HG02610 (cell line): ENCODE measurements around the gene FBLN5.
"Not testable (repeated sequence)": the region's sequence is repeated elsewhere in the genome, so short reads cannot be mapped to it uniquely, and the experiment has no call there.

Source experiments
- ATAC-seq: cut with Tn5 transposase; IDR thresholded peaks from one replicate; pipeline ENCODE4 v1.9.1; 2021; ENCODE audit warnings: mild to moderate bottlenecking, moderate library complexity; ENCODE audit not compliant: unreplicated experiment

The FBLN5 gene

DNA sequence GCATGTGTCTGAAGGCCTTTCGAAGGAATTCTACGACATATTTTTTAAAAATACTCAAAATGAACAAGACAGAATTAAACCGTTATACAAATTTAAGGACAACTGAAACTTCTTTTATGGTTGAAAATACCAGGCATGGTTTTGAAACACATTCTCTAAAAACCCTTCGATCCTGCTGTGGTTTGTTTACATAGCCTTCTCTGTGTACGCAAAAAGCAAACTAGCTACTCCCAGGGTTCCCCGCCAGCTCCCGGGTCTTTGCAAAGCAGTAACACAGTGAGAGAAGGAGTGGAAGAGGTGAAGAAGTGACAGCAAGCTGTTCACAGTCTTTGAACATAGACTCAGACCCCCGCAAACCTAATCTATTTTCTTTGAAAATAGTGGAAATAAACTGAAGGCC, 77.9 kb downstream of the FBLN5 start:
- ATAC-seq = no peak

- ATAC-seq = peak; percentile 36
Measured at GRCh38 chr14:91867316-91867988, 80.0 kb downstream of the FBLN5 start, which contains the start of gene TC2N. Gene TC2N (minus strand): TSS chr14:91867536. CDS start chr14:91813769, 53,767 bp downstream.

- no peak for ATAC-seq
Measured at GRCh38 chr14:91866511-91867295, 80.8 kb downstream of the FBLN5 start.

DNA sequence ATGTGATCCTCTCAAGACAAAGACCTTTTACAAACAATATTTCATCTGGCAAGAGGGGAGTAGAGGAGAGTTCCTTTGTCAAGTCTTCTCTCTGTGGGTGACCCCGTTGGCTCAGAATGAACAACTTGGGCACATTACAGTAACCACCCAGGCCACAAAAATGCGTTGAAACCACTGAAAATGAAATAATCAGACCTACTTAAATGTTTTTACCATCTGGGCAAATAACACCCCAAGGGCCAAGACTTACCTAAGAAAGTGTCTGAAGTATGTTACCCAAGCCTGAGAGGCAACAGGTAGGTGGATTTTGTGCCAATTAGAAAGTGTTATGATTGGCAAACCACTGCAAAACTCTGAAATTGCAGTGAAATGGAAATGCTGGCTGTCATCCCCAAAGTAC, 81.4 kb downstream of the FBLN5 start:
- ATAC-seq = no peak

GRCh38 chr14:91862417-91862816, 85.1 kb downstream of the FBLN5 start:
- ATAC-seq = no peak

- ATAC-seq = no peak
Measured at GRCh38 chr14:91861091-91861490, 86.4 kb downstream of the FBLN5 start.

DNA sequence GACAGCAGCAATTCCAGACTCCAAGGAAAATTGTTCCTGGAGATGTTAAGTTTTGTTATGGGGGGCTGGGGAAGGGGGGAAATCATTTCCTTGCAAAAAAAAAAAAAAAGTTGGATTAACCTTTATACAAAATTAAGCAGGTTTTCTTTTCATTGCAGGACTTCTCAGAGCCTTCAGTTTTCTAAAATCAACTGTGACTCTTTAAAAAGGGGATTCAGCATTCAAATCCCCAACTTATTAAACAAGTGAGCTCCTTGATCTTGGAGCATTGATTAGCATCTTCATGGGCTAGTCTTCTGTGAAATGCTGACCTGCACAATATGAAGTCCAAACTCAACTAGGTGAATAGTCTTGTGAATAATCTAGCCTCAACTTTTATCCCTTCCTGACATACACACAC, 87.3 kb downstream of the FBLN5 start:
- ATAC-seq = no peak

GRCh38 chr14:91858536-91859275, 88.8 kb downstream of the FBLN5 start:
- peak; percentile 86 for ATAC-seq

- ATAC-seq = no peak
Measured at GRCh38 chr14:91857614-91858013, 89.9 kb downstream of the FBLN5 start.

DNA sequence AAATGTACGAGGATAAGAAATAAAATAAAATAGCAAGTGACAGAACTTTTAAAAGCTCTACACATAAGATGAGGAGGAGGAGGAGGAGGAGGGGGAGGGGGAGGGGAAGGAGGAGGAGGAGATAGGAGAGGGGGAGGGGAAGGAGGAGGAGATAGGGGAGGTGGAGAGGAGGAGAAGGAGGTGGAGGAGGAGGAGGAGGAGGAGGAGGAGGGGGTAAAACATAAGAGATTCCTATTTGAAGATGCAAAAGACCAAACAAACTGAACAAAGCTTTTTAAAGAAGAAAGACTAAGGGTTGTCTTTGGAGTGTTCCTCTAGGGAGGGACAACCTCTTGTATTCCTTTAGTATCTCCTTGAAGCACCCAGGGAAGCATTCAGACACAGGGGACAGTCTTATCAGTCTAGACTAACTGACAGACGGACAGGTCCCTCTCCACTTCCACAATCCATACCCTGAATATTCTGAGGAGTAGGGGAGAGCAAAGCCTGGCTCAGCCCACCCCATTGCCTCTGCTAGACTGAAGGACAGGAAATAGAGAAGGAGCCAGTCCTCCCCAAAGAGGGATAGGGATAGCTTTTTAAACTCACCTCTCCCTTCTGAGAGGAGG, 93.1 kb downstream of the FBLN5 start:
- no peak for ATAC-seq

- no peak for ATAC-seq
Measured at GRCh38 chr14:91851563-91851962, 95.9 kb downstream of the FBLN5 start.

DNA sequence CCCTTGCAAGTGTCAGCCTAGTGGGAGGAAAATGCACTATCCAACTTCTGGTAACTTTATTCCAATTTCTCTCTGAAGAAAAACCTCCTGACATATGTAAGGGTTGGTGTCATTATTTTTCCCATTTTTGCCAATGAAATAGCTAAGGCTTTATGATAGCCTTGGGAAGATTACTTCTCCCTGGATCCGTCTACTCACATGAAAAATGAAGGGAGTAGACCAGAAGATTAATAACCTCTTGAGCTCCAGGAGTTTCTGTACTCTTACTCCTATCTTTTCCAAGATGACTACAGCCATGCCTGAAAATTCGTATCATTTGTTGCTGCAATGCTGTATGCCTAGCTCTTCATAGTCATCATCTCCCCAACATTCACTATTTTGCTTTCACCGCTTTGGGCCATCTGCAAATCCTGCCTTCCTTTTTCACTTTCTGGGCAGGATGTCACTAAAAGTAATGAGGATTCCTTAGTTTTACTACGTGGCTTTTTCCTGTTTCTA, 98.9 kb downstream of the FBLN5 start:
- ATAC-seq = no peak

GRCh38 chr14:91847693-91848092, 99.8 kb downstream of the FBLN5 start:
- ATAC-seq = peak; percentile 33

- ATAC-seq = no peak
Measured at GRCh38 chr14:91845652-91846051, 101.8 kb downstream of the FBLN5 start.

GRCh38 chr14:91845056-91845455, 102.4 kb downstream of the FBLN5 start:
- not testable (repeated sequence) for ATAC-seq

- no peak for ATAC-seq
Measured at GRCh38 chr14:91844029-91844428, 103.5 kb downstream of the FBLN5 start.

- no peak for ATAC-seq
Measured at GRCh38 chr14:91843437-91843836, 104.1 kb downstream of the FBLN5 start.

- no peak for ATAC-seq
Measured at GRCh38 chr14:91841065-91841464, 106.4 kb downstream of the FBLN5 start.

- no peak for ATAC-seq
Measured at GRCh38 chr14:91839749-91840148, 107.7 kb downstream of the FBLN5 start.

GRCh38 chr14:91837076-91837475, 110.4 kb downstream of the FBLN5 start:
- no peak for ATAC-seq
